Mesenchymal stem cell (in vitro differentiated cells and primary cell): ENCODE data around the gene EPHA2.

Experiments
- DNase-seq: peaks from one replicate; pipeline ENCODE4 v3.0.0-alpha.2; 2013
- H2AFZ ChIP-seq: one replicate; pipeline ENCODE4 v1.6.1; 2013; ENCODE audit warnings: low read depth, mild to moderate bottlenecking, control low read depth, inconsistent platforms, low read length, moderate library complexity
- H2AK5ac ChIP-seq: 2 replicates; pipeline ENCODE4 v1.6.1; 2013; ENCODE audit warnings: low read length, moderate library complexity, mild to moderate bottlenecking, inconsistent platforms; ENCODE audit not compliant: severe bottlenecking
- H2BK120ac ChIP-seq: one replicate; pipeline ENCODE4 v1.6.1; 2013; ENCODE audit warnings: low read depth, mild to moderate bottlenecking, inconsistent platforms, low read length, moderate library complexity
- H2BK12ac ChIP-seq, 2 experiments: one replicate each; pipeline ENCODE4 v1.6.1; 2013; ENCODE audit warnings: inconsistent platforms in 2 of 2, low read length in 2 of 2, mild to moderate bottlenecking in 2 of 2, moderate library complexity in 2 of 2, control low read depth in 1 of 2
- H2BK15ac ChIP-seq: one replicate; pipeline ENCODE4 v1.6.1; 2013; ENCODE audit warnings: mild to moderate bottlenecking, low read depth, inconsistent platforms; ENCODE audit not compliant: poor library complexity, severe bottlenecking
- H2BK5ac ChIP-seq: 2 replicates; pipeline ENCODE4 v1.6.1; 2013; ENCODE audit warnings: low read depth, mild to moderate bottlenecking, low read length, control low read depth, inconsistent platforms; ENCODE audit not compliant: poor library complexity, severe bottlenecking
- H3K14ac ChIP-seq, 2 experiments: one replicate each; pipeline ENCODE4 v1.6.1; 2013; ENCODE audit warnings: inconsistent platforms in 2 of 2, low read length in 2 of 2, control low read depth in 1 of 2, mild to moderate bottlenecking in 1 of 2, moderate library complexity in 1 of 2
- H3K18ac ChIP-seq, 2 experiments: one replicate each; pipeline ENCODE4 v1.6.1; 2013; ENCODE audit warnings: inconsistent platforms in 2 of 2, low read length in 2 of 2, control low read depth in 1 of 2, low read depth in 1 of 2, mild to moderate bottlenecking in 1 of 2
- H3K23ac ChIP-seq, 2 experiments: one replicate each; pipeline ENCODE4 v1.6.1; 2013; ENCODE audit warnings: inconsistent platforms in 2 of 2, low read length in 2 of 2, mild to moderate bottlenecking in 2 of 2, moderate library complexity in 2 of 2, control low read depth in 1 of 2
- H3K27ac ChIP-seq: 2 replicates; pipeline ENCODE4 v1.5.1; 2013; ENCODE audit warnings: mild to moderate bottlenecking, moderate library complexity, low read length, control low read depth, inconsistent platforms; ENCODE audit not compliant: poor library complexity, severe bottlenecking
- H3K27me3 ChIP-seq, 2 experiments: 2 replicates each; pipeline versions ENCODE4 v1.6.1 to v1.7.0; 2013; ENCODE audit warnings: low read length in 2 of 2, mild to moderate bottlenecking in 2 of 2, moderate library complexity in 2 of 2, control low read depth in 1 of 2, inconsistent platforms in 1 of 2; ENCODE audit not compliant: control insufficient read depth in 1 of 2, insufficient read depth in 1 of 2
- H3K36me3 ChIP-seq, 2 experiments: 2 replicates each; pipeline versions ENCODE4 v1.6.1 to v1.7.0; 2013; ENCODE audit warnings: low read length in 2 of 2, control low read depth in 1 of 2, inconsistent platforms in 1 of 2, low read depth in 1 of 2, mild to moderate bottlenecking in 1 of 2; ENCODE audit not compliant: insufficient read depth in 2 of 2, control insufficient read depth in 1 of 2
- H3K4ac ChIP-seq, 2 experiments: one replicate each; pipeline ENCODE4 v1.6.1; 2013; ENCODE audit warnings: inconsistent platforms in 2 of 2, low read length in 2 of 2, mild to moderate bottlenecking in 2 of 2, moderate library complexity in 2 of 2, control low read depth in 1 of 2, low read depth in 1 of 2
- H3K4me1 ChIP-seq: 2 replicates; pipeline ENCODE4 v1.6.1; 2013; ENCODE audit warnings: low read depth, low read length, control low read depth; ENCODE audit not compliant: control insufficient read depth, insufficient read depth
- H3K4me2 ChIP-seq: 2 replicates; pipeline ENCODE4 v1.6.1; 2013; ENCODE audit warnings: low read length, mild to moderate bottlenecking, inconsistent platforms; ENCODE audit not compliant: poor library complexity, severe bottlenecking
- H3K4me3 ChIP-seq, 2 experiments: 2 replicates each; pipeline versions ENCODE4 v1.5.1 to v1.7.0; 2013; ENCODE audit warnings: low read length in 2 of 2, mild to moderate bottlenecking in 2 of 2, control low read depth in 1 of 2, low read depth in 1 of 2; ENCODE audit not compliant: insufficient read depth in 1 of 2
- H3K79me1 ChIP-seq: replicated peaks from 2 replicates; pipeline ENCODE4 v1.6.1; 2013; ENCODE audit warnings: mild to moderate bottlenecking, control low read depth, low read length, inconsistent platforms; ENCODE audit not compliant: poor library complexity, severe bottlenecking
- H3K9ac ChIP-seq: 2 replicates; pipeline ENCODE4 v1.7.0; 2013; ENCODE audit warnings: mild to moderate bottlenecking, low read length, moderate library complexity
- H3K9me3 ChIP-seq: 2 replicates; pipeline ENCODE4 v1.7.0; 2013; ENCODE audit warnings: mild to moderate bottlenecking, low read length; ENCODE audit not compliant: control insufficient read depth
- H4K8ac ChIP-seq: one replicate; pipeline ENCODE4 v1.6.1; 2013; ENCODE audit warnings: inconsistent platforms, mild to moderate bottlenecking, low read length, moderate library complexity
- H4K91ac ChIP-seq: one replicate; pipeline ENCODE4 v1.6.1; 2013; ENCODE audit warnings: mild to moderate bottlenecking, low read length, inconsistent platforms
- WGBS: methylation state at CpG from one replicate; pipeline ENCODE4 v1.1.7; 2013; ENCODE audit warnings: mixed read lengths; 5-methylcytosine and 5-hydroxymethylcytosine counted together

The EPHA2 gene

GRCh38 chr1:16119504-16119903 lies 36.4 kb downstream of the EPHA2 start:
- H3K9ac ChIP-seq, result no peak overlapping the region

GRCh38 chr1:16118706-16119105 lies 37.2 kb downstream of the EPHA2 start:
- no peak overlapping the region for H3K23ac ChIP-seq

More at GRCh38 chr1:16119504-16119903, 36.4 kb downstream of the EPHA2 start:
- no peak overlapping the region for H3K18ac ChIP-seq
- no peak overlapping the region for H3K23ac ChIP-seq
- peaks cover 0 to 59% of the 10 kb centered on the region in 2 experiments for H3K27me3 ChIP-seq
- H3K4me1 ChIP-seq, result peaks cover 63% of the 10 kb centered on the region
- peak overlapping the region in 1 of 2 experiments; percentile 53 for H3K14ac ChIP-seq
- no peak overlapping the region for H3K4ac ChIP-seq
- no peak overlapping the region for H3K27ac ChIP-seq
- no peak for DNase-seq
- no peak overlapping the region for H4K91ac ChIP-seq
- H3K9me3 ChIP-seq, result no peaks in the 10 kb centered on the region
- no peak overlapping the region for H2AFZ ChIP-seq
- no peak overlapping the region for H3K4me3 ChIP-seq
- no peak overlapping the region for H3K4me2 ChIP-seq
- H2BK120ac ChIP-seq, result no peak overlapping the region
- H2BK15ac ChIP-seq, result no peak overlapping the region
- H3K36me3 ChIP-seq, result peaks cover 1 to 26% of the 10 kb centered on the region in 2 experiments
- WGBS, result 96% methylated on average over 5 of the region's 6 CpGs
- H4K8ac ChIP-seq, result no peak overlapping the region
- H3K79me1 ChIP-seq, result peaks cover 2% of the 10 kb centered on the region
- no peak overlapping the region for H2BK5ac ChIP-seq
- peak overlapping the region; percentile 37 for H2AK5ac ChIP-seq
- H2BK12ac ChIP-seq, result no peak overlapping the region

GRCh38 chr1:16117936-16118335 lies 37.9 kb downstream of the EPHA2 start:
- no peak overlapping the region for H3K4me3 ChIP-seq
- no peak overlapping the region for H3K14ac ChIP-seq
- no peak overlapping the region for H4K8ac ChIP-seq
- H3K4me1 ChIP-seq, result peaks cover 58% of the 10 kb centered on the region
- peaks cover 0 to 12% of the 10 kb centered on the region in 2 experiments for H3K36me3 ChIP-seq
- no peak overlapping the region for H2BK15ac ChIP-seq
- H3K27me3 ChIP-seq, result peaks cover 0 to 64% of the 10 kb centered on the region in 2 experiments
- H3K9ac ChIP-seq, result no peak overlapping the region
- peak overlapping the region; percentile 23 for H2AK5ac ChIP-seq
- no peak overlapping the region for H2BK5ac ChIP-seq
- H3K18ac ChIP-seq, result no peak overlapping the region
- H3K23ac ChIP-seq, result no peak overlapping the region
- H4K91ac ChIP-seq, result no peak overlapping the region
- H2BK120ac ChIP-seq, result no peak overlapping the region
- no peak overlapping the region for H3K4me2 ChIP-seq
- H3K79me1 ChIP-seq, result no peaks in the 10 kb centered on the region
- H2BK12ac ChIP-seq, result peak overlapping the region in 1 of 2 experiments; percentile 16
- no peaks in the 10 kb centered on the region for H3K9me3 ChIP-seq
- no peak overlapping the region for H3K27ac ChIP-seq
- WGBS, result 95% methylated on average over 7 of the region's 8 CpGs
- H2AFZ ChIP-seq, result no peak overlapping the region
- no peak overlapping the region for H3K4ac ChIP-seq
- DNase-seq, result no peak

More at GRCh38 chr1:16118706-16119105, 37.2 kb downstream of the EPHA2 start:
- Histone ChIP-seq H2AK5ac (peak overlapping the region; percentile 33), H2BK12ac (no peak overlapping the region), H2BK15ac (no peak overlapping the region), H3K18ac (no peak overlapping the region), H3K4me1 (peaks cover 58% of the 10 kb centered on the region), H4K91ac (no peak overlapping the region), H3K9me3 (no peaks in the 10 kb centered on the region), H3K79me1 (no peaks in the 10 kb centered on the region), H4K8ac (no peak overlapping the region), H3K4me3 (no peak overlapping the region), H3K4ac (no peak overlapping the region), H2BK5ac (no peak overlapping the region), H3K36me3 (peaks cover 0 to 19% of the 10 kb centered on the region in 2 experiments), H3K27me3 (peaks cover 0 to 61% of the 10 kb centered on the region in 2 experiments), H3K27ac (peak overlapping the region; percentile 39), H3K14ac (no peak overlapping the region), H2BK120ac (no peak overlapping the region), H3K4me2 (no peak overlapping the region), H3K9ac (no peak overlapping the region), H2AFZ (peak overlapping the region; percentile 42)
- 82% methylated on average over 8 of the region's 9 CpGs for WGBS
- DNase-seq, result no peak

GRCh38 chr1:16117369-16117768 lies 38.5 kb downstream of the EPHA2 start:
- Histone ChIP-seq H3K9ac (no peak overlapping the region), H2AK5ac (peak overlapping the region; percentile 23), H4K91ac (no peak overlapping the region), H2AFZ (no peak overlapping the region), H3K36me3 (peaks cover 0 to 7% of the 10 kb centered on the region in 2 experiments), H3K4me1 (peaks cover 58% of the 10 kb centered on the region), H2BK15ac (no peak overlapping the region), H3K4me3 (no peak overlapping the region), H2BK12ac (no peak overlapping the region), H3K79me1 (no peaks in the 10 kb centered on the region), H3K23ac (no peak overlapping the region), H3K27ac (no peak overlapping the region), H4K8ac (no peak overlapping the region), H3K14ac (no peak overlapping the region), H3K4me2 (no peak overlapping the region), H2BK120ac (no peak overlapping the region), H2BK5ac (no peak overlapping the region), H3K9me3 (no peaks in the 10 kb centered on the region), H3K4ac (no peak overlapping the region), H3K27me3 (peaks cover 0 to 69% of the 10 kb centered on the region in 2 experiments), H3K18ac (no peak overlapping the region)
- WGBS, result 81% methylated on average over 6 of the region's 6 CpGs
- DNase-seq, result no peak
